Neuronal stem cell (in vitro differentiated cells): ENCODE data around the gene BMPR1A.

ENCODE experiments used
- DNase-seq: peaks from one replicate; pipeline ENCODE4 v3.0.0-alpha.2; 2013; ENCODE audit warnings: low spot score
- H2AFZ ChIP-seq: one replicate; pipeline ENCODE4 v1.6.1; 2013; ENCODE audit warnings: mild to moderate bottlenecking, low read length, inconsistent platforms
- H2AK5ac ChIP-seq: 2 replicates; pipeline ENCODE4 v1.6.1; 2013; ENCODE audit warnings: low read depth, mild to moderate bottlenecking, inconsistent platforms, low read length, moderate library complexity, mixed read lengths
- H2BK120ac ChIP-seq: 2 replicates; pipeline ENCODE4 v1.6.1; 2013; ENCODE audit warnings: low read depth, mild to moderate bottlenecking, inconsistent platforms, low read length, moderate library complexity, mixed read lengths
- H2BK12ac ChIP-seq: one replicate; pipeline ENCODE4 v1.6.1; 2013; ENCODE audit warnings: low read length, inconsistent platforms
- H2BK15ac ChIP-seq: 2 replicates; pipeline ENCODE4 v1.6.1; 2013; ENCODE audit warnings: mild to moderate bottlenecking, low read length, inconsistent platforms, mixed read lengths
- H2BK5ac ChIP-seq: one replicate; pipeline ENCODE4 v1.6.1; 2013; ENCODE audit warnings: inconsistent platforms, mild to moderate bottlenecking, low read length, moderate library complexity
- H3K14ac ChIP-seq: one replicate; pipeline ENCODE4 v1.6.1; 2013; ENCODE audit warnings: low read length, inconsistent platforms
- H3K18ac ChIP-seq: 2 replicates; pipeline ENCODE4 v1.6.1; 2013; ENCODE audit warnings: low read length, inconsistent platforms
- H3K23ac ChIP-seq: 2 replicates; pipeline ENCODE4 v1.6.1; 2013; ENCODE audit warnings: low read depth, mild to moderate bottlenecking, mixed read lengths, low read length, inconsistent platforms; ENCODE audit not compliant: poor library complexity
- H3K27ac ChIP-seq: replicated peaks from 3 replicates; pipeline ENCODE4 v1.5.1; 2013; ENCODE audit warnings: low read length, inconsistent platforms
- H3K27me3 ChIP-seq, 3 experiments: 2 replicates each; pipeline ENCODE4 v1.6.1; 2013; ENCODE audit warnings: low read length in 3 of 3, mild to moderate bottlenecking in 2 of 3, inconsistent platforms in 1 of 3, low read depth in 1 of 3, mixed read lengths in 1 of 3, moderate library complexity in 1 of 3; ENCODE audit not compliant: control insufficient read depth in 3 of 3, insufficient read depth in 3 of 3
- H3K36me3 ChIP-seq, 2 donors: replicated peaks in 1 of 2; 2 replicates each; pipeline ENCODE4 v1.6.1; 2013; ENCODE audit warnings: low read length in 2 of 2; ENCODE audit not compliant: control insufficient read depth in 2 of 2, insufficient read depth in 2 of 2
- H3K4ac ChIP-seq: 2 replicates; pipeline ENCODE4 v1.6.1; 2013; ENCODE audit warnings: inconsistent platforms, mild to moderate bottlenecking, low read length, moderate library complexity
- H3K4me1 ChIP-seq, 2 donors: 1 replicate in 1 of 2; 2 replicates in 1 of 2; pipeline ENCODE4 v1.6.1; 2013; ENCODE audit warnings: low read length in 2 of 2, low read depth in 1 of 2; ENCODE audit not compliant: control insufficient read depth in 2 of 2, insufficient read depth in 1 of 2
- H3K4me2 ChIP-seq: one replicate; pipeline ENCODE4 v1.6.1; 2013; ENCODE audit warnings: mild to moderate bottlenecking, low read length, inconsistent platforms; ENCODE audit not compliant: insufficient read depth, poor library complexity, severe bottlenecking
- H3K4me3 ChIP-seq, 2 donors: 2 replicates each; pipeline ENCODE4 v1.5.1; 2013; ENCODE audit warnings: low read length in 2 of 2, mild to moderate bottlenecking in 2 of 2, inconsistent platforms in 1 of 2, moderate library complexity in 1 of 2
- H3K79me1 ChIP-seq: one replicate; pipeline ENCODE4 v1.6.1; 2013; ENCODE audit warnings: low read depth, mild to moderate bottlenecking, inconsistent platforms, low read length, moderate library complexity
- H3K9ac ChIP-seq: one replicate; pipeline ENCODE4 v1.6.1; 2013; ENCODE audit warnings: mild to moderate bottlenecking, low read depth, low read length, inconsistent platforms; ENCODE audit not compliant: poor library complexity
- H3K9me3 ChIP-seq, 2 donors: replicated peaks in 1 of 2; 2 replicates each; pipeline versions ENCODE3 to v1.6.1; 2013; ENCODE audit warnings: low read length in 2 of 2, mild to moderate bottlenecking in 2 of 2, inconsistent platforms in 1 of 2, low read depth in 1 of 2, mixed read lengths in 1 of 2, moderate library complexity in 1 of 2; ENCODE audit not compliant: control insufficient read depth in 2 of 2, insufficient read depth in 1 of 2
- H4K8ac ChIP-seq: one replicate; pipeline ENCODE4 v1.6.1; 2013; ENCODE audit warnings: low read depth, mild to moderate bottlenecking, inconsistent platforms, low read length, moderate library complexity
- H4K91ac ChIP-seq: one replicate; pipeline ENCODE4 v1.6.1; 2013; ENCODE audit warnings: low read length, low read depth, mild to moderate bottlenecking, inconsistent platforms; ENCODE audit not compliant: poor library complexity
- WGBS, 2 donors: extraction: QIAGEN DNeasy Blood & Tissue Kit; methylation state at CpG; one replicate each; pipeline ENCODE4 v1.1.7; 2013; ENCODE audit warnings: missing lambda C conversion rate in 2 of 2, mixed read lengths in 1 of 2; ENCODE audit not compliant: insufficient read length in 2 of 2, insufficient replicate concordance in 1 of 2; ENCODE audit errors: extremely low coverage in 2 of 2; 5-methylcytosine and 5-hydroxymethylcytosine counted together

Gene BMPR1A

DNA sequence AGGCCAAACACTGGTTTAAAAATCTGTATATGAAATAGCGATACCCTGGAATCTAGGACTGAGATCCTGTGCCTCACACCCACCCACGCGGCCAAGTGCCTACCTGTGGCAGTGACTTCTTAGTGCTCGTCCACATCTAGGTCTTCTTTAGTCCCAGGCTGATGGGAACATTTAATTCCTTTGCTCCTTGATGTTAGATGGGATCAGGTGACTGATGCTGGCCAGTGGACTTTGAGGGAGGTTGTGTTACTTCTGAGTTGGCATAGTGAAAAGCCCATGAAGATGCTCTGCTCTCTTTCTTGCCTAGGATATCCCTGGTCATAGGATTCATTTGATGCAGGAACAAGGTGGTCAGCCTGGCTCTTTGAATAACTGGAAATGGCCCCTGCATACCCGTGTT lies 59.2 kb downstream of the BMPR1A start:
- H3K27me3 ChIP-seq = no peaks in the 10 kb centered on the region
- no peak overlapping the region for H2BK12ac ChIP-seq
- H2AK5ac ChIP-seq = no peak overlapping the region
- peaks cover 5% of the 10 kb centered on the region for H3K79me1 ChIP-seq
- no peak overlapping the region for H3K23ac ChIP-seq
- peaks cover 0 to 1% of the 10 kb centered on the region in 2 donors for H3K4me1 ChIP-seq
- H3K14ac ChIP-seq = no peak overlapping the region
- no peak overlapping the region for H3K18ac ChIP-seq
- no peak overlapping the region for H4K91ac ChIP-seq
- WGBS, 2 donors = no CpG with 5 or more reads among the region's 5 CpGs
- peaks cover 0 to 33% of the 10 kb centered on the region in 2 donors for H3K36me3 ChIP-seq
- no peak overlapping the region for H2AFZ ChIP-seq
- no peak for DNase-seq
- H3K27ac ChIP-seq = no peak overlapping the region
- no peak overlapping the region for H3K9ac ChIP-seq
- H3K4me2 ChIP-seq = no peak overlapping the region
- H4K8ac ChIP-seq = no peak overlapping the region
- H2BK120ac ChIP-seq = no peak overlapping the region
- peaks cover 2 to 22% of the 10 kb centered on the region in 2 donors for H3K9me3 ChIP-seq
- no peak overlapping the region for H2BK15ac ChIP-seq
- H3K4ac ChIP-seq = no peak overlapping the region
- no peak overlapping the region for H3K4me3 ChIP-seq
- H2BK5ac ChIP-seq = no peak overlapping the region

GRCh38 chr10:86817246-86817645 lies 60.8 kb downstream of the BMPR1A start:
- Histone ChIP-seq H3K4me1 (peaks cover 0 to 1% of the 10 kb centered on the region in 2 donors), H2AFZ (no peak overlapping the region), H3K9me3 (peaks cover 2 to 19% of the 10 kb centered on the region in 2 donors), H3K9ac (no peak overlapping the region), H3K4ac (no peak overlapping the region), H2BK12ac (no peak overlapping the region), H3K4me2 (no peak overlapping the region), H4K8ac (no peak overlapping the region), H3K27ac (no peak overlapping the region), H2BK15ac (no peak overlapping the region), H3K23ac (no peak overlapping the region), H3K36me3 (peaks cover 0 to 30% of the 10 kb centered on the region in 2 donors), H3K4me3 (no peak overlapping the region), H3K14ac (no peak overlapping the region), H3K18ac (no peak overlapping the region), H2BK5ac (no peak overlapping the region), H2BK120ac (no peak overlapping the region), H2AK5ac (no peak overlapping the region), H3K27me3 (no peaks in the 10 kb centered on the region), H3K79me1 (peaks cover 5% of the 10 kb centered on the region), H4K91ac (no peak overlapping the region)
- no CpG with 5 or more reads among the region's 2 CpGs for WGBS, 2 donors
- DNase-seq = no peak

GRCh38 chr10:86819567-86819966 lies 63.1 kb downstream of the BMPR1A start:
- no peak for DNase-seq
- Histone ChIP-seq H3K4me1 (peaks cover 0 to 5% of the 10 kb centered on the region in 2 donors), H3K9me3 (peaks cover 0 to 13% of the 10 kb centered on the region in 2 donors), H2BK5ac (no peak overlapping the region), H2BK120ac (no peak overlapping the region), H3K4me3 (no peak overlapping the region), H3K4ac (no peak overlapping the region), H3K27me3 (no peaks in the 10 kb centered on the region), H3K36me3 (peaks cover 0 to 27% of the 10 kb centered on the region in 2 donors), H3K23ac (no peak overlapping the region), H4K91ac (no peak overlapping the region), H3K4me2 (no peak overlapping the region), H3K9ac (no peak overlapping the region), H3K14ac (no peak overlapping the region), H2AK5ac (no peak overlapping the region), H3K18ac (no peak overlapping the region), H4K8ac (no peak overlapping the region), H3K27ac (no peak overlapping the region), H2BK12ac (no peak overlapping the region), H2BK15ac (no peak overlapping the region), H3K79me1 (peaks cover 5% of the 10 kb centered on the region), H2AFZ (no peak overlapping the region)
- WGBS, 2 donors = no CpG with 5 or more reads among the region's 6 CpGs

- H4K91ac ChIP-seq = no peak overlapping the region
- H3K9ac ChIP-seq = no peak overlapping the region
- no peak overlapping the region for H4K8ac ChIP-seq
- H3K18ac ChIP-seq = no peak overlapping the region
- H3K9me3 ChIP-seq = peaks cover 0 to 13% of the 10 kb centered on the region in 2 donors
- no peak overlapping the region for H2BK15ac ChIP-seq
- no peak overlapping the region for H2BK120ac ChIP-seq
- peaks cover 0 to 27% of the 10 kb centered on the region in 2 donors for H3K36me3 ChIP-seq
- peaks cover 0 to 5% of the 10 kb centered on the region in 2 donors for H3K4me1 ChIP-seq
- no peak overlapping the region for H3K14ac ChIP-seq
- no peak overlapping the region for H2AFZ ChIP-seq
- no peak overlapping the region for H2BK12ac ChIP-seq
- no peaks in the 10 kb centered on the region for H3K27me3 ChIP-seq
- no peaks in the 10 kb centered on the region for H3K79me1 ChIP-seq
- no peak overlapping the region for H2AK5ac ChIP-seq
- no peak overlapping the region for H3K27ac ChIP-seq
- no CpG with 5 or more reads among the region's 5 CpGs for WGBS, 2 donors
- H3K23ac ChIP-seq = no peak overlapping the region
- no peak overlapping the region for H3K4me3 ChIP-seq
- no peak overlapping the region for H3K4me2 ChIP-seq
- no peak for DNase-seq
- no peak overlapping the region for H2BK5ac ChIP-seq
- no peak overlapping the region for H3K4ac ChIP-seq
Observed at GRCh38 chr10:86820509-86820908, 64.1 kb downstream of the BMPR1A start.
